ENCODE results near the gene SLC25A1. TPM values are rescaled to one million over a fixed set of nuclear protein-coding genes. Genes with fewer than 3 reads are reported as not detected.

SLC25A1 gene
- total RNA-seq, 1 experiment from 2014 or later, result 201 TPM

DNA sequence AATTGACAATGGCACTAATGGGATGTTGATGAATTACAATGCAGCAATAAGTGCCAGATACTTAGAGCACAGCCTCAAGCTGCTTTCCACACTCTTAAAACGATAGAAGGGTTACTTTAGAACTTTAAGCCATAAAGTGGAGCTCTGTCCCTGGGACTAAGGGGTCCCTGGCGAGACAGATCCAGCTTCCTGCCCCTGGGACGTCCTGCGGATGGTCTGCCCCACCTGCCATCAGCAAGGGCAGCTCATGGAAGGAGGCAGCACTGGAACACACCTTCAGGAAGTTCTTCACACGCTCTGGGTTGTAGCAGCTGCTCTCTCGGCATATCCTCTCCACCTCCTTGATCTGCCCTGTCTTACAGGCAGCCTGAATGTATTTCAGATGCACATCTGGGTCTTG lies 45.1 kb upstream of the SLC25A1 start (continued):
- no peak for TF ChIP-seq FOXK1 (CRISPR knock-in tag; IDR thresholded peaks at IDR 0.05)
- TF ChIP-seq, protein P1, sequence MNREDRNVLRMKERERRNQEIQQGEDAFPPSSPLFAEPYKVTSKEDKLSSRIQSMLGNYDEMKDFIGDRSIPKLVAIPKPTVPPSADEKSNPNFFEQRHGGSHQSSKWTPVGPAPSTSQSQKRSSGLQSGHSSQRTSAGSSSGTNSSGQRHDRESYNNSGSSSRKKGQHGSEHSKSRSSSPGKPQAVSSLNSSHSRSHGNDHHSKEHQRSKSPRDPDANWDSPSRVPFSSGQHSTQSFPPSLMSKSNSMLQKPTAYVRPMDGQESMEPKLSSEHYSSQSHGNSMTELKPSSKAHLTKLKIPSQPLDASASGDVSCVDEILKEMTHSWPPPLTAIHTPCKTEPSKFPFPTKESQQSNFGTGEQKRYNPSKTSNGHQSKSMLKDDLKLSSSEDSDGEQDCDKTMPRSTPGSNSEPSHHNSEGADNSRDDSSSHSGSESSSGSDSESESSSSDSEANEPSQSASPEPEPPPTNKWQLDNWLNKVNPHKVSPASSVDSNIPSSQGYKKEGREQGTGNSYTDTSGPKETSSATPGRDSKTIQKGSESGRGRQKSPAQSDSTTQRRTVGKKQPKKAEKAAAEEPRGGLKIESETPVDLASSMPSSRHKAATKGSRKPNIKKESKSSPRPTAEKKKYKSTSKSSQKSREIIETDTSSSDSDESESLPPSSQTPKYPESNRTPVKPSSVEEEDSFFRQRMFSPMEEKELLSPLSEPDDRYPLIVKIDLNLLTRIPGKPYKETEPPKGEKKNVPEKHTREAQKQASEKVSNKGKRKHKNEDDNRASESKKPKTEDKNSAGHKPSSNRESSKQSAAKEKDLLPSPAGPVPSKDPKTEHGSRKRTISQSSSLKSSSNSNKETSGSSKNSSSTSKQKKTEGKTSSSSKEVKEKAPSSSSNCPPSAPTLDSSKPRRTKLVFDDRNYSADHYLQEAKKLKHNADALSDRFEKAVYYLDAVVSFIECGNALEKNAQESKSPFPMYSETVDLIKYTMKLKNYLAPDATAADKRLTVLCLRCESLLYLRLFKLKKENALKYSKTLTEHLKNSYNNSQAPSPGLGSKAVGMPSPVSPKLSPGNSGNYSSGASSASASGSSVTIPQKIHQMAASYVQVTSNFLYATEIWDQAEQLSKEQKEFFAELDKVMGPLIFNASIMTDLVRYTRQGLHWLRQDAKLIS (CRISPR knock-in tag; IDR thresholded peaks at IDR 0.05; ENCODE audit: borderline replicate concordance), result no peak
- TF ChIP-seq PRRX2 (CRISPR knock-in tag; IDR thresholded peaks at IDR 0.05), result no peak
- no peak for TF ChIP-seq SMAD4 (CRISPR knock-in tag; IDR thresholded peaks at IDR 0.05)
- no peak for TF ChIP-seq ZNF425 (CRISPR knock-in tag; conservative IDR thresholded peaks at IDR 0.05)
- no peak for TF ChIP-seq MYBL2 (CRISPR knock-in tag; IDR thresholded peaks at IDR 0.05)
- TF ChIP-seq, protein P2, sequence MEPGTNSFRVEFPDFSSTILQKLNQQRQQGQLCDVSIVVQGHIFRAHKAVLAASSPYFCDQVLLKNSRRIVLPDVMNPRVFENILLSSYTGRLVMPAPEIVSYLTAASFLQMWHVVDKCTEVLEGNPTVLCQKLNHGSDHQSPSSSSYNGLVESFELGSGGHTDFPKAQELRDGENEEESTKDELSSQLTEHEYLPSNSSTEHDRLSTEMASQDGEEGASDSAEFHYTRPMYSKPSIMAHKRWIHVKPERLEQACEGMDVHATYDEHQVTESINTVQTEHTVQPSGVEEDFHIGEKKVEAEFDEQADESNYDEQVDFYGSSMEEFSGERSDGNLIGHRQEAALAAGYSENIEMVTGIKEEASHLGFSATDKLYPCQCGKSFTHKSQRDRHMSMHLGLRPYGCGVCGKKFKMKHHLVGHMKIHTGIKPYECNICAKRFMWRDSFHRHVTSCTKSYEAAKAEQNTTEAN (CRISPR knock-in tag; IDR thresholded peaks at IDR 0.05), result no peak
- no peak for TF ChIP-seq E2F4 (CRISPR knock-in tag; IDR thresholded peaks at IDR 0.05; ENCODE audit: borderline replicate concordance, low read depth)
- TF ChIP-seq EMX1 (CRISPR knock-in tag; IDR thresholded peaks at IDR 0.05), result no peak

GRCh38 chr22:19223110-19223509 lies 44.6 kb upstream of the SLC25A1 start:
- no peak for DNase-seq (ENCODE audit: low spot score)
- TF ChIP-seq NR2C2 (CRISPR knock-in tag; IDR thresholded peaks at IDR 0.05) (peak; percentile 33; the same call in 1 of the 2 replicates), ZMAT4 (CRISPR knock-in tag; IDR thresholded peaks at IDR 0.05) (no peak), ZNF532 (CRISPR knock-in tag; IDR thresholded peaks at IDR 0.05; ENCODE audit: borderline replicate concordance) (no peak)
- TF ChIP-seq, protein P3, sequence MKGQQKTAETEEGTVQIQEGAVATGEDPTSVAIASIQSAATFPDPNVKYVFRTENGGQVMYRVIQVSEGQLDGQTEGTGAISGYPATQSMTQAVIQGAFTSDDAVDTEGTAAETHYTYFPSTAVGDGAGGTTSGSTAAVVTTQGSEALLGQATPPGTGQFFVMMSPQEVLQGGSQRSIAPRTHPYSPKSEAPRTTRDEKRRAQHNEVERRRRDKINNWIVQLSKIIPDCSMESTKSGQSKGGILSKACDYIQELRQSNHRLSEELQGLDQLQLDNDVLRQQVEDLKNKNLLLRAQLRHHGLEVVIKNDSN (CRISPR knock-in tag; IDR thresholded peaks at IDR 0.05), result peak; percentile 56
- TF ChIP-seq, protein P4, sequence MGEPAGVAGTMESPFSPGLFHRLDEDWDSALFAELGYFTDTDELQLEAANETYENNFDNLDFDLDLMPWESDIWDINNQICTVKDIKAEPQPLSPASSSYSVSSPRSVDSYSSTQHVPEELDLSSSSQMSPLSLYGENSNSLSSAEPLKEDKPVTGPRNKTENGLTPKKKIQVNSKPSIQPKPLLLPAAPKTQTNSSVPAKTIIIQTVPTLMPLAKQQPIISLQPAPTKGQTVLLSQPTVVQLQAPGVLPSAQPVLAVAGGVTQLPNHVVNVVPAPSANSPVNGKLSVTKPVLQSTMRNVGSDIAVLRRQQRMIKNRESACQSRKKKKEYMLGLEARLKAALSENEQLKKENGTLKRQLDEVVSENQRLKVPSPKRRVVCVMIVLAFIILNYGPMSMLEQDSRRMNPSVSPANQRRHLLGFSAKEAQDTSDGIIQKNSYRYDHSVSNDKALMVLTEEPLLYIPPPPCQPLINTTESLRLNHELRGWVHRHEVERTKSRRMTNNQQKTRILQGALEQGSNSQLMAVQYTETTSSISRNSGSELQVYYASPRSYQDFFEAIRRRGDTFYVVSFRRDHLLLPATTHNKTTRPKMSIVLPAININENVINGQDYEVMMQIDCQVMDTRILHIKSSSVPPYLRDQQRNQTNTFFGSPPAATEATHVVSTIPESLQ (CRISPR knock-in tag; IDR thresholded peaks at IDR 0.05), result no peak
- peaks cover 56% of the 10 kb centered on the region for H3K36me3 Mint-ChIP-seq
- peaks cover 22% of the 10 kb centered on the region for H3K9me3 Mint-ChIP-seq
- ChIA-PET POLR2A (no interaction called here), CTCF (interaction anchor here (0.8 to 1.5 kb wide), 2 partner anchors 9 to 407 kb away, joined by 3 to 4 read pairs; no protein-coding TSS in a partner anchor)
- no peak overlapping the region for H3K27ac Mint-ChIP-seq
- no peak for ATAC-seq
- peaks cover 6% of the 10 kb centered on the region for H3K4me1 Mint-ChIP-seq
- no peak overlapping the region for H3K4me3 Mint-ChIP-seq
- no peaks in the 10 kb centered on the region for H3K27me3 Mint-ChIP-seq (ENCODE audit: low read depth)
